Endothelial cell of umbilical vein (primary cell): ENCODE results near the gene FUNDC1.

Experiments
- EZH2 ChIP-seq: IDR thresholded peaks from 2 replicates; pipeline ENCODE4 v1.6.1; 2012; ENCODE audit warnings: borderline replicate concordance, low read depth, mild to moderate bottlenecking, moderate library complexity, low read length, inconsistent platforms; ENCODE audit not compliant: severe bottlenecking
- FOS ChIP-seq: IDR thresholded peaks from 2 replicates; pipeline ENCODE4 v1.6.1; 2011; ENCODE audit warnings: mild to moderate bottlenecking, low read length, moderate library complexity, borderline replicate concordance; ENCODE audit not compliant: insufficient read depth
- MYC ChIP-seq: IDR thresholded peaks from one replicate; pipeline ENCODE4 v1.6.1; 2011; ENCODE audit warnings: mild to moderate bottlenecking, low read depth, low read length
- POLR2A ChIP-seq: IDR thresholded peaks from 2 replicates; pipeline ENCODE4 v1.6.1; 2012; ENCODE audit warnings: low read depth, mild to moderate bottlenecking, control low read depth, low read length
- POLR2AphosphoS5 ChIP-seq: IDR thresholded peaks from 2 replicates; pipeline ENCODE4 v1.6.1; 2012; ENCODE audit warnings: low read depth, mild to moderate bottlenecking, control low read depth, low read length, moderate library complexity; ENCODE audit not compliant: insufficient read depth
- TF ChIP-seq, protein P1 (sequence below), 2 donors: IDR thresholded peaks; 1 replicate in 1 of 2; 2 replicates in 1 of 2; pipeline ENCODE4 v1.5.1; 2011; ENCODE audit warnings: low read length in 2 of 2, mild to moderate bottlenecking in 2 of 2, moderate library complexity in 2 of 2, control low read depth in 1 of 2, inconsistent platforms in 1 of 2, low read depth in 1 of 2; ENCODE audit not compliant: insufficient read depth in 1 of 2; ENCODE audit errors: extremely low read depth in 1 of 2
- TF ChIP-seq, protein P2 (sequence below): IDR thresholded peaks from 2 replicates; pipeline ENCODE4 v1.6.1; 2011; ENCODE audit not compliant: insufficient read depth, insufficient read length

DNA sequence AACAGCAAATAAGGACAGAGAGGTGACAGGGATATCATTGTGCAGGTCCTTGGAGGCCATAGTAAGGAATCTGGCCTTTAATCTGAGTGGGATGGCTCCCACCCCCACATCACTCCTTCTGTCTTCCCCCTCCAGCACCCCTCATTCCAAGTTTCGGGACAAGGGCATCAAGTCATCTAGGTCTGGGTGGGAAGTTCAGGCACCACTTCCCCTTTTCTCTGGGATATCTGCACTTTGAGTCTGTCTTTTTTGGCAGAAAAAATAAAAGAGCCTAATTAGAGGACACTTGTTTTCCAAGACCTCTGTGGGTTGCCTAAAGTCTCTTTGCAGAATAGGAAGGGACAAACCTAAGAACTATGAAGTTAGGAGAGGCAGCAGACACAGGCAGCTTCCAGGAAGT lies 60.1 kb downstream of the FUNDC1 start:
- TF ChIP-seq, protein P1, sequence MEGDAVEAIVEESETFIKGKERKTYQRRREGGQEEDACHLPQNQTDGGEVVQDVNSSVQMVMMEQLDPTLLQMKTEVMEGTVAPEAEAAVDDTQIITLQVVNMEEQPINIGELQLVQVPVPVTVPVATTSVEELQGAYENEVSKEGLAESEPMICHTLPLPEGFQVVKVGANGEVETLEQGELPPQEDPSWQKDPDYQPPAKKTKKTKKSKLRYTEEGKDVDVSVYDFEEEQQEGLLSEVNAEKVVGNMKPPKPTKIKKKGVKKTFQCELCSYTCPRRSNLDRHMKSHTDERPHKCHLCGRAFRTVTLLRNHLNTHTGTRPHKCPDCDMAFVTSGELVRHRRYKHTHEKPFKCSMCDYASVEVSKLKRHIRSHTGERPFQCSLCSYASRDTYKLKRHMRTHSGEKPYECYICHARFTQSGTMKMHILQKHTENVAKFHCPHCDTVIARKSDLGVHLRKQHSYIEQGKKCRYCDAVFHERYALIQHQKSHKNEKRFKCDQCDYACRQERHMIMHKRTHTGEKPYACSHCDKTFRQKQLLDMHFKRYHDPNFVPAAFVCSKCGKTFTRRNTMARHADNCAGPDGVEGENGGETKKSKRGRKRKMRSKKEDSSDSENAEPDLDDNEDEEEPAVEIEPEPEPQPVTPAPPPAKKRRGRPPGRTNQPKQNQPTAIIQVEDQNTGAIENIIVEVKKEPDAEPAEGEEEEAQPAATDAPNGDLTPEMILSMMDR (IDR thresholded peaks at IDR 0.05; ENCODE audit: extremely low read depth in 1 of 2, insufficient read depth in 1 of 2, low read depth in 1 of 2, low read length in 2 of 2), result no peak
- TF ChIP-seq POLR2A (no peak), EZH2 (no peak), FOS (no peak), MYC (no peak), POLR2AphosphoS5 (no peak)
- TF ChIP-seq, protein P2, sequence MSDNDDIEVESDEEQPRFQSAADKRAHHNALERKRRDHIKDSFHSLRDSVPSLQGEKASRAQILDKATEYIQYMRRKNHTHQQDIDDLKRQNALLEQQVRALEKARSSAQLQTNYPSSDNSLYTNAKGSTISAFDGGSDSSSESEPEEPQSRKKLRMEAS, result no peak
